Lower lobe of right lung (tissue), 2 donors: ENCODE measurements around the gene TMEM108. TPM values are rescaled to one million over a fixed set of nuclear protein-coding genes. Genes with fewer than 3 reads are reported as not detected.
A peak's percentile ranks its signal among the peaks of the same experiment; 100 is the strongest.

Experiments used
- ATAC-seq, 2 donors: fragments of 200-7000 bp; cut with Tn5 transposase; one replicate each; pipeline ENCODE4 v1.9.1; 2020 to 2022; ENCODE audit warnings: mild to moderate bottlenecking in 2 of 2, moderate library complexity in 2 of 2
- DNase-seq: peaks from one replicate; pipeline ENCODE4 v3.0.0-alpha.2; 2020
- H3K27ac ChIP-seq: fragments of 200-600 bp; one replicate; pipeline ENCODE4 v1.8.0; 2022
- H3K27me3 ChIP-seq: fragments of 200-600 bp; one replicate; pipeline ENCODE4 v1.8.0; 2022; ENCODE audit warnings: low read depth
- H3K36me3 ChIP-seq: fragments of 200-600 bp; one replicate; pipeline ENCODE4 v1.8.0; 2022; ENCODE audit warnings: mild to moderate bottlenecking
- H3K4me1 ChIP-seq: fragments of 200-600 bp; one replicate; pipeline ENCODE4 v1.8.0; 2022
- H3K4me3 ChIP-seq: fragments of 200-600 bp; one replicate; pipeline ENCODE4 v1.8.0; 2022; ENCODE audit warnings: mild to moderate bottlenecking
- H3K9me3 ChIP-seq: fragments of 200-600 bp; one replicate; pipeline ENCODE4 v1.8.0; 2022
- intact Hi-C: fragments of 100-400 bp; cut with DNase I; formaldehyde crosslinking; loops from one replicate; pipeline ENCODE4 v1.11.0; 2022
- total RNA-seq: library from RNA; stranded (reverse); fragmentation: NEBNext Ultra II Directional; extraction: Animal tissue kit (Norgen Biotek cat#: 25700); gene quantifications from one replicate; pipeline ENCODE4 v1.2.1, GENCODE V29; 2021
- TF ChIP-seq, protein P1 (sequence below): fragments of 200-600 bp; IDR thresholded peaks from one replicate; pipeline ENCODE4 v1.8.0; 2022; ENCODE audit warnings: antibody characterized with exemption, mild to moderate bottlenecking
- donor health status: DM: no; HTN: yes; CAD: no; lungs with severe emphysema.

TMEM108 gene
- total RNA-seq, 1 donor from 2014 or later = 18.5 TPM

DNA sequence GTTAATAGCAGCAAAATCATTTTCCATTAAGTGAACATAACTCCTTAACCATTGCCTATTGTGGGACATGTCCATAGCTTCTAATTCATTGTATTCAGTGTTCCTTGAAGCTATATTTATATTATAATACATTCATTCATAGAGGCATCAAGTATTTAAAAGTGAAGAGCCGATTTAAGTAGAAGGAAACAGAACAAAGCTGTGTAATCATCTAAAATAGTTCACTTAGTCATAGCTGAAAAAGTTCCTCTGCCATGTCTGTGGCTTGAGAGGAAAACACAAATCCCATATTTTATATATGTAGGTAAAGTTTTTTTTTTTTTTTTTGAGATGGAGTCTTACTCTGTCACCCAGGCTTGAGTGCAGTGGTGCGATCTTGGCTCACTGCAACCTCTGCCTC is 54.5 kb downstream of the TMEM108 start:
- TF ChIP-seq, protein P1, sequence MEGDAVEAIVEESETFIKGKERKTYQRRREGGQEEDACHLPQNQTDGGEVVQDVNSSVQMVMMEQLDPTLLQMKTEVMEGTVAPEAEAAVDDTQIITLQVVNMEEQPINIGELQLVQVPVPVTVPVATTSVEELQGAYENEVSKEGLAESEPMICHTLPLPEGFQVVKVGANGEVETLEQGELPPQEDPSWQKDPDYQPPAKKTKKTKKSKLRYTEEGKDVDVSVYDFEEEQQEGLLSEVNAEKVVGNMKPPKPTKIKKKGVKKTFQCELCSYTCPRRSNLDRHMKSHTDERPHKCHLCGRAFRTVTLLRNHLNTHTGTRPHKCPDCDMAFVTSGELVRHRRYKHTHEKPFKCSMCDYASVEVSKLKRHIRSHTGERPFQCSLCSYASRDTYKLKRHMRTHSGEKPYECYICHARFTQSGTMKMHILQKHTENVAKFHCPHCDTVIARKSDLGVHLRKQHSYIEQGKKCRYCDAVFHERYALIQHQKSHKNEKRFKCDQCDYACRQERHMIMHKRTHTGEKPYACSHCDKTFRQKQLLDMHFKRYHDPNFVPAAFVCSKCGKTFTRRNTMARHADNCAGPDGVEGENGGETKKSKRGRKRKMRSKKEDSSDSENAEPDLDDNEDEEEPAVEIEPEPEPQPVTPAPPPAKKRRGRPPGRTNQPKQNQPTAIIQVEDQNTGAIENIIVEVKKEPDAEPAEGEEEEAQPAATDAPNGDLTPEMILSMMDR = no peak
- intact Hi-C loops = no loop called here
- H3K9me3 ChIP-seq = no peaks in the 10 kb centered on the region
- H3K36me3 ChIP-seq = no peaks in the 10 kb centered on the region
- no peaks in the 10 kb centered on the region for H3K27me3 ChIP-seq
- DNase-seq (no peak), ATAC-seq (no peak)
- H3K27ac ChIP-seq = no peak overlapping the region
- H3K4me3 ChIP-seq = no peak overlapping the region
- no peaks in the 10 kb centered on the region for H3K4me1 ChIP-seq

DNA sequence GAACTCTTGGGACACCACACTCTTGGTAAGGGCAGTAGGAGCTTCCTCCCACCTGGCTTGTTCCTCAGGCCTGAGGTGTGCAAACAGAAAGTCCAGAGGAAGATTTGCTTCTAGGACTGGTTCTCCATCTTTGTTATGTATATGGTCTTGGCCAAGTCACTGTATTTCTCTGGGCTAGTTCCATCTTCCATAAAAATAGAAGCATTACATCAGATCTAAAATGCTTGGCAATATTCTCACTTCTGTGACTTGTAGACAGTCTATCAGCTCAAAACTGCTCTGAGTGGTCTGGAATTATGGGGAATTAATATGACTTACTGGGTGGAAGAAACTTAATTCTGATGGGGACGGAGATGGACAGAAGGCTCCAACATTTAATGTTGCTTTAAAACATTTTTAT is 55.2 kb downstream of the TMEM108 start:
- H3K36me3 ChIP-seq = no peaks in the 10 kb centered on the region
- no peak for DNase-seq
- ATAC-seq = no peak
- TF ChIP-seq, protein P1 = no peak
- H3K27ac ChIP-seq = no peak overlapping the region
- no peaks in the 10 kb centered on the region for H3K9me3 ChIP-seq
- no peaks in the 10 kb centered on the region for H3K4me1 ChIP-seq
- H3K4me3 ChIP-seq = no peak overlapping the region
- intact Hi-C loops = no loop called here
- no peaks in the 10 kb centered on the region for H3K27me3 ChIP-seq

DNA sequence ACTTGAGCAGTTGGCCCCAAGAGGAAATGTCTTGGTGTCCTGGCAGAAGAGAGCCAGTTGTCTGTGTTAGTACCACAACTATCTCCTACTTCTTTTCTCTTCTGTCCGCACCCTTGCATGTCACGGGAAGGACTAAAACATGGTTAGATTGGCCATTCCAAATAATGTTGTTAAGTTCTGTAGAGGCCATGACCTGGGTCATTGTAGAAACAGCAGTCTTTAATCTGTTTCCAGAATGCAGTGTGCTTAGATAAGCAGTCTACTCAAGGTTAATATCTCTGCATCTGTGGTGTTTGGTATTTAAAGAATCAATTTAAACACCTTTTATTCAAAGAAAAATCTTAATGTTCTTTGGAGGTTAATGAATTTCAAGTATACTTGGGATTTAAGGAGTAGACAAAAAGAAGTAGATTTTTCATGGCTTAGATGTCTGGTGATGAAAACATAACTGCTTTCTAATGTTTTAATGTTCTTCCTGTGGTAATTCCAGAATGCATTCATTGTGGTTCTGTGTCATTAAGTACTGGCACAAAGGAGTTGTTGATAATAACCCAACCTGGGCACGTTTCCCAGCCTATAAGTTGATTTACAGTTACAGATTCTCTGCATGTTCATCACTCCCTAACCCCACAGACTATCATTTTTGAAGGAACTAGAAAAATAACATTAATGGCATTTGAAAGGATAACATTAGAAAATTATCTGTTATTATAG is 58.9 kb downstream of the TMEM108 start:
- intact Hi-C loops = no loop called here
- Histone ChIP-seq H3K27ac (no peak overlapping the region), H3K9me3 (no peaks in the 10 kb centered on the region), H3K36me3 (no peaks in the 10 kb centered on the region), H3K4me1 (no peaks in the 10 kb centered on the region), H3K4me3 (no peak overlapping the region), H3K27me3 (no peaks in the 10 kb centered on the region)
- DNase-seq (no peak), ATAC-seq (no peak)
- TF ChIP-seq, protein P1 = no peak

DNA sequence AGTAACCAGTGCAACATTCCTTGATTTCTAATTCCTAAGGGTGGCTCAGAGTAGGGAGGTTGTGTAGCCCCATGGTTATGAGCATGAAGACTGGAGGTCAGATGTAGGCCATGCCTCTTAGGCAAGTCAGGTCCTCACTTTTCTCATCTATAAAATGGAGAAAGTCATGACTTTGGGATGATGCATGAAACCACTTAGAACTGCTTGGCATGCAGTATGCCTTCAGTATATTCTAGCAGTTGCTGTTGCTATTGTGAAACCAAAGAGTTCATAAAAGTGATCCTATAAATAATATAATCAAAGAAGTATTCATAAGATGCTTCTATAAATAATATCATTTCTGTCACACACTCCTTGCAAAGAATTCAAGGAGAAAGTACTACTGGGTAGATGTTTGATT is 65.5 kb downstream of the TMEM108 start:
- Histone ChIP-seq H3K36me3 (no peaks in the 10 kb centered on the region), H3K9me3 (no peaks in the 10 kb centered on the region), H3K4me3 (no peak overlapping the region), H3K27me3 (no peaks in the 10 kb centered on the region), H3K4me1 (peaks cover 12% of the 10 kb centered on the region), H3K27ac (no peak overlapping the region)
- TF ChIP-seq, protein P1 = no peak
- intact Hi-C loops = no loop called here
- DNase-seq (no peak), ATAC-seq (no peak)

DNA sequence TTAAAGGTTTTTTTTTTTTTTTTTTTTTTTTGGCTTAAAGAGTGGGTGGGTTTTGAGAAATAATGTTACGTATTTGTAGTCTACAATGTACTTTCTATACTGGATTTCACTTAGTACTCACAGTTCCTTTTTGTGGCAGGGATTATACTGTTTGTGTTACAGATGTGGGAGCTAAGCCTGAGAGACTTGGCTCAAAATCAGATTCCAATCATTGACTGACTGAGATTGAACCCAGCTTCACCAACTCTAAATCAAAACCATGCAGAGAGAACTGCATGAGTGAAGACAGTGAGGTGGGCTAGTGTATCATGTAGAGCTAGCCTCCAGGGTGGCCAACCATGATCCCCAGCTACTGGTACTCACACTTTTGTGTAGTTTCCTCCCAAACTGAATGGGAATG is 68.0 kb downstream of the TMEM108 start:
- intact Hi-C loops = no loop called here
- H3K36me3 ChIP-seq = no peaks in the 10 kb centered on the region
- DNase-seq (no peak), ATAC-seq (peak; percentile 11 to 35)
- H3K4me3 ChIP-seq = no peak overlapping the region
- TF ChIP-seq, protein P1 = no peak
- H3K9me3 ChIP-seq = no peaks in the 10 kb centered on the region
- H3K27me3 ChIP-seq = no peaks in the 10 kb centered on the region
- peaks cover 12% of the 10 kb centered on the region for H3K4me1 ChIP-seq
- H3K27ac ChIP-seq = no peak overlapping the region
